HG03039 (cell line): Measurements from ENCODE around the gene CLEC16A.

ENCODE experiments used
- ATAC-seq: cut with Tn5 transposase; IDR thresholded peaks from one replicate; pipeline ENCODE4 v1.9.1; 2021; ENCODE audit warnings: mild to moderate bottlenecking, moderate library complexity; ENCODE audit not compliant: unreplicated experiment

CLEC16A gene

GRCh38 chr16:11188801-11189740 lies 244.7 kb downstream of the CLEC16A start:
- ATAC-seq = no peak

GRCh38 chr16:11190588-11191560 lies 246.5 kb downstream of the CLEC16A start:
- ATAC-seq = no peak

- no peak for ATAC-seq
Measured at GRCh38 chr16:11191665-11192064, 247.3 kb downstream of the CLEC16A start.

GRCh38 chr16:11193494-11193893 lies 249.1 kb downstream of the CLEC16A start:
- no peak for ATAC-seq

- ATAC-seq = no peak
Measured at GRCh38 chr16:11194913-11195312, 250.5 kb downstream of the CLEC16A start.

- no peak for ATAC-seq
Measured at GRCh38 chr16:11196286-11196828, 252.0 kb downstream of the CLEC16A start.

- ATAC-seq = no peak
Measured at GRCh38 chr16:11198375-11198774, 254.0 kb downstream of the CLEC16A start.

- no peak for ATAC-seq
Measured at GRCh38 chr16:11198828-11199227, 254.5 kb downstream of the CLEC16A start.

- no peak for ATAC-seq
Measured at GRCh38 chr16:11200592-11200991, 256.2 kb downstream of the CLEC16A start.

GRCh38 chr16:11201498-11202259 lies 257.3 kb downstream of the CLEC16A start:
- ATAC-seq = no peak

- ATAC-seq = no peak
Measured at GRCh38 chr16:11202260-11203091, 258.1 kb downstream of the CLEC16A start.

GRCh38 chr16:11203111-11203623 lies 258.8 kb downstream of the CLEC16A start:
- ATAC-seq = no peak

- ATAC-seq = no peak
Measured at GRCh38 chr16:11204513-11205047, 260.2 kb downstream of the CLEC16A start.

- no peak for ATAC-seq
Measured at GRCh38 chr16:11205065-11205699, 260.8 kb downstream of the CLEC16A start.

GRCh38 chr16:11205754-11206581 lies 261.6 kb downstream of the CLEC16A start:
- ATAC-seq = no peak

- no peak for ATAC-seq
Measured at GRCh38 chr16:11207646-11208045, 263.3 kb downstream of the CLEC16A start.

GRCh38 chr16:11208916-11209665 lies 264.7 kb downstream of the CLEC16A start:
- ATAC-seq = no peak
